ENCODE measurements around the gene HOXA4. TPM values are rescaled to one million over a fixed set of nuclear protein-coding genes. Genes with fewer than 3 reads are reported as not detected.

The HOXA4 gene
- total and polyA plus RNA-seq, 10 of the 15 experiments (the other 5 are each of a cell fraction or from before 2014, with no cell fraction given): 0.07 TPM; not detected in 9

- in situ Hi-C loops (cut with MboI): loop anchor here (25.0 kb wide), 1 partner anchor 1066 kb away; no protein-coding TSS in a partner anchor
- intact Hi-C loops (cut with micrococcal nuclease; ENCODE audit: unreplicated experiment): no loop called here
- WGBS (ENCODE audit: insufficient coverage, insufficient replicate concordance, low lambda C conversion rate, missing lambda C conversion rate): 55% methylated on average over 12 of the region's 22 CpGs
Observed at GRCh38 chr7:27152816-27153442, 22.4 kb upstream of the HOXA4 start.

More at GRCh38 chr7:27152816-27153442, 22.4 kb upstream of the HOXA4 start:
- Histone ChIP-seq H3K4me2 (ENCODE audit: control insufficient read depth, insufficient read depth) (no peak overlapping the region), H3K36me3 (ENCODE audit: control insufficient read depth in 2 of 2, insufficient read depth in 2 of 2, low read length in 1 of 2) (no peaks in the 10 kb centered on the region), H2AFZ (ENCODE audit: control insufficient read depth, low read depth, low read length) (no peak overlapping the region), H3K27me3 (replicated peaks in 1 of 2; ENCODE audit: control insufficient read depth in 2 of 2, insufficient read depth in 2 of 2, low read length in 1 of 2) (peaks cover 20 to 57% of the 10 kb centered on the region in 2 experiments), H3K9me3 (replicated peaks; ENCODE audit: control insufficient read depth, insufficient read depth, low read length) (no peaks in the 10 kb centered on the region; the same call in 2 of the 3 replicates), H3K4me3 (no peak overlapping the region), H4K20me1 (ENCODE audit: control insufficient read depth, insufficient read depth) (no peaks in the 10 kb centered on the region), H3K27ac (ENCODE audit: control insufficient read depth, insufficient read depth) (no peak overlapping the region), H3K4me1 (ENCODE audit: control insufficient read depth, insufficient read depth, low read length) (no peaks in the 10 kb centered on the region; the same call in 1 of the 2 replicates), H3K9ac (ENCODE audit: control insufficient read depth, insufficient read depth, low read length) (no peak overlapping the region), H3K79me2 (ENCODE audit: control insufficient read depth, insufficient read depth, low read length) (no peaks in the 10 kb centered on the region)
- ChIA-PET POLR2A (no interaction called here), CTCF (interaction anchor here (0.7 to 5.5 kb wide), 3 partner anchors 9 to 297 kb away, joined by 4 to 38 read pairs (median 30); no protein-coding TSS in a partner anchor), SMC1A (ENCODE audit: uncharacterized antibody, unreplicated experiment) (no interaction called here), RAD21 (ENCODE audit: unreplicated experiment) (no interaction called here)
- FAIRE-seq (no peak), DNase-seq (ENCODE audit: low read depth, low spot score) (no peak), ATAC-seq (no peak)
- BruUV-seq (replicated peaks): no TSS peak
- no peak for TF ChIP-seq FOS (IDR thresholded peaks at IDR 0.05; ENCODE audit: borderline replicate concordance, extremely low read depth, insufficient read length)
- no peak for TF ChIP-seq ELK1 (IDR thresholded peaks at IDR 0.05; ENCODE audit: low read depth, low read length)
- no peak for TF ChIP-seq EP300 (IDR thresholded peaks at IDR 0.05; ENCODE audit: borderline replicate concordance in 1 of 2, control insufficient read depth in 1 of 2, low read depth in 2 of 2, low read length in 2 of 2)
- TF ChIP-seq NFXL1 (IDR thresholded peaks at IDR 0.05; ENCODE audit: borderline replicate concordance): no peak
- TF ChIP-seq SUZ12 (IDR thresholded peaks at IDR 0.05; ENCODE audit: unreplicated experiment): peak; percentile 40
